ENCODE data around the gene KIF19.

- no peak for TF ChIP-seq POLR2A (IDR thresholded peaks at IDR 0.05; ENCODE audit: low read depth, low read length)
- no peak for TF ChIP-seq HCFC1 (IDR thresholded peaks at IDR 0.05; ENCODE audit: low read length)
- TF ChIP-seq E2F8 (IDR thresholded peaks at IDR 0.05; ENCODE audit: low read depth, partially characterized antibody), result no peak
- no peak for TF ChIP-seq RAD21 (IDR thresholded peaks at IDR 0.05; ENCODE audit: insufficient read depth, low read depth, low read length)
- no peak for TF ChIP-seq CTCF (IDR thresholded peaks at IDR 0.05 in 2 of 3, conservative IDR thresholded peaks at IDR 0.05 in 1 of 3; ENCODE audit: control insufficient read depth in 2 of 3, extremely low read depth in 1 of 3, insufficient read depth in 1 of 3, low read depth in 3 of 3, low read length in 3 of 3)
Observed at GRCh38 chr17:74314877-74315276, 11.1 kb upstream of the KIF19 start.
